ENCODE results near the gene LSM5.

- TF ChIP-seq SUZ12 (IDR thresholded peaks at IDR 0.05) (no peak), ARNT (IDR thresholded peaks at IDR 0.05) (no peak), BHLHE40 (IDR thresholded peaks at IDR 0.05; ENCODE audit: borderline replicate concordance) (no peak), FOXK2 (IDR thresholded peaks at IDR 0.05) (no peak), ELF4 (IDR thresholded peaks at IDR 0.05) (no peak)
Observed at GRCh38 chr7:32524631-32525030, 34.5 kb upstream of the LSM5 start.

Data from HEK293T (cell line).